ENCODE data around the gene HNRNPA1L2. TPM values are rescaled to one million over a fixed set of nuclear protein-coding genes. Genes with fewer than 3 reads are reported as not detected.

HNRNPA1L2 gene
- total and polyA plus RNA-seq, 10 donors: 6.7 to 23.2 (median 10.2) TPM

- no peaks in the 10 kb centered on the region for H3K27me3 ChIP-seq (replicated peaks in 1 of 7)
- DNase-seq: no peak
- H3K27ac ChIP-seq: no peak overlapping the region
- intact Hi-C loops (cut with DNase I; ENCODE audit: low total_unique reads): no loop called here
- no peak overlapping the region for H3K4me3 ChIP-seq
- TF ChIP-seq POLR2A (IDR thresholded peaks at IDR 0.05) (no peak), POLR2AphosphoS5 (IDR thresholded peaks at IDR 0.05) (no peak), CTCF (IDR thresholded peaks at IDR 0.05 in 8 of 11, conservative IDR thresholded peaks at IDR 0.05 in 3 of 11) (no peak)
- no peaks in the 10 kb centered on the region for H3K9me3 ChIP-seq
- peaks cover 10 to 22% (median 14%) of the 10 kb centered on the region in 6 donors for H3K4me1 ChIP-seq
- H3K36me3 ChIP-seq: peaks cover 0 to 45% (median 6%) of the 10 kb centered on the region in 6 donors
These were observed 4.7 kb downstream of the HNRNPA1L2 start for GRCh38 chr13:52646967-52647366.

GRCh38 chr13:52650731-52651130, 8.5 kb downstream of the HNRNPA1L2 start:
- peak overlapping the region in 5 of 8 donors; percentile 66 to 84 (median 73) for H3K4me3 ChIP-seq
- peaks cover 22 to 51% (median 38%) of the 10 kb centered on the region in 6 donors for H3K4me1 ChIP-seq
- DNase-seq: no peak
- no peak for TF ChIP-seq POLR2AphosphoS5 (IDR thresholded peaks at IDR 0.05)
- TF ChIP-seq POLR2A (IDR thresholded peaks at IDR 0.05): no peak
- TF ChIP-seq CTCF (IDR thresholded peaks at IDR 0.05 in 8 of 11, conservative IDR thresholded peaks at IDR 0.05 in 3 of 11): no peak
- no peaks in the 10 kb centered on the region for H3K9me3 ChIP-seq
- intact Hi-C loops (cut with DNase I; ENCODE audit: low total_unique reads): no loop called here
- peaks cover 0 to 31% (median 3%) of the 10 kb centered on the region in 6 donors for H3K36me3 ChIP-seq
- no peaks in the 10 kb centered on the region for H3K27me3 ChIP-seq (replicated peaks in 1 of 7)
- H3K27ac ChIP-seq: peak overlapping the region in 1 of 8 donors; percentile 97
- 79 to 88% (median 82%) methylated on average over 6 of the region's 6 CpGs for WGBS, 5 donors

- no peak for DNase-seq
- no peak for TF ChIP-seq POLR2A (IDR thresholded peaks at IDR 0.05)
- TF ChIP-seq CTCF (IDR thresholded peaks at IDR 0.05 in 8 of 11, conservative IDR thresholded peaks at IDR 0.05 in 3 of 11): no peak
- no peak for TF ChIP-seq POLR2AphosphoS5 (IDR thresholded peaks at IDR 0.05)
- WGBS, 5 donors: 0% methylated on average over 7 of the region's 7 CpGs
- peak overlapping the region; percentile 89 to 98 (median 96) for H3K27ac ChIP-seq
- peak overlapping the region; percentile 48 to 92 (median 70) for H3K4me3 ChIP-seq
- no peaks in the 10 kb centered on the region for H3K27me3 ChIP-seq (replicated peaks in 1 of 7)
- intact Hi-C loops (cut with DNase I; ENCODE audit: low total_unique reads): no loop called here
- H3K9me3 ChIP-seq: no peaks in the 10 kb centered on the region
- H3K36me3 ChIP-seq: peaks cover 0 to 31% (median 3%) of the 10 kb centered on the region in 6 donors
- H3K4me1 ChIP-seq: peaks cover 22 to 59% (median 45%) of the 10 kb centered on the region in 6 donors
These were observed 9.6 kb downstream of the HNRNPA1L2 start for GRCh38 chr13:52651897-52652195.

GRCh38 chr13:52652196-52652979, 10.2 kb downstream of the HNRNPA1L2 start, which contains the start of gene SUGT1:
TSS of gene SUGT1 (plus strand) at chr13:52652836. CDS start at chr13:52652921, 85 bp downstream.
- intact Hi-C loops (cut with DNase I; ENCODE audit: low total_unique reads): no loop called here
- H3K9me3 ChIP-seq: no peaks in the 10 kb centered on the region
- peak; percentile 95 to 97 (median 97) for TF ChIP-seq POLR2AphosphoS5 (IDR thresholded peaks at IDR 0.05)
- peak in 2 of 3 donors; percentile 20 to 88 for TF ChIP-seq POLR2A (IDR thresholded peaks at IDR 0.05)
- TF ChIP-seq CTCF (IDR thresholded peaks at IDR 0.05 in 8 of 11, conservative IDR thresholded peaks at IDR 0.05 in 3 of 11): peak; percentile 50 to 86 (median 74)
- peak; percentile 100 for DNase-seq
- H3K4me1 ChIP-seq: peaks cover 22 to 63% (median 45%) of the 10 kb centered on the region in 6 donors
- no peaks in the 10 kb centered on the region for H3K27me3 ChIP-seq (replicated peaks in 1 of 7)
- H3K4me3 ChIP-seq: peak within 1 kb of the TSS; percentile 48 to 92 (median 70)
- peaks cover 0 to 35% (median 3%) of the 10 kb centered on the region in 6 donors for H3K36me3 ChIP-seq
- H3K27ac ChIP-seq: peak within 1 kb of the TSS; percentile 89 to 98 (median 96)
- WGBS, 5 donors: 0 to 1% (median 0%) methylated on average over 51 to 61 of the region's 61 CpGs

Measured in spleen (tissue), 11 donors.